HG03039 (cell line): ENCODE results near the gene SYNDIG1.

Experiments
- ATAC-seq: cut with Tn5 transposase; IDR thresholded peaks from one replicate; pipeline ENCODE4 v1.9.1; 2021; ENCODE audit warnings: mild to moderate bottlenecking, moderate library complexity; ENCODE audit not compliant: unreplicated experiment

Gene SYNDIG1

DNA sequence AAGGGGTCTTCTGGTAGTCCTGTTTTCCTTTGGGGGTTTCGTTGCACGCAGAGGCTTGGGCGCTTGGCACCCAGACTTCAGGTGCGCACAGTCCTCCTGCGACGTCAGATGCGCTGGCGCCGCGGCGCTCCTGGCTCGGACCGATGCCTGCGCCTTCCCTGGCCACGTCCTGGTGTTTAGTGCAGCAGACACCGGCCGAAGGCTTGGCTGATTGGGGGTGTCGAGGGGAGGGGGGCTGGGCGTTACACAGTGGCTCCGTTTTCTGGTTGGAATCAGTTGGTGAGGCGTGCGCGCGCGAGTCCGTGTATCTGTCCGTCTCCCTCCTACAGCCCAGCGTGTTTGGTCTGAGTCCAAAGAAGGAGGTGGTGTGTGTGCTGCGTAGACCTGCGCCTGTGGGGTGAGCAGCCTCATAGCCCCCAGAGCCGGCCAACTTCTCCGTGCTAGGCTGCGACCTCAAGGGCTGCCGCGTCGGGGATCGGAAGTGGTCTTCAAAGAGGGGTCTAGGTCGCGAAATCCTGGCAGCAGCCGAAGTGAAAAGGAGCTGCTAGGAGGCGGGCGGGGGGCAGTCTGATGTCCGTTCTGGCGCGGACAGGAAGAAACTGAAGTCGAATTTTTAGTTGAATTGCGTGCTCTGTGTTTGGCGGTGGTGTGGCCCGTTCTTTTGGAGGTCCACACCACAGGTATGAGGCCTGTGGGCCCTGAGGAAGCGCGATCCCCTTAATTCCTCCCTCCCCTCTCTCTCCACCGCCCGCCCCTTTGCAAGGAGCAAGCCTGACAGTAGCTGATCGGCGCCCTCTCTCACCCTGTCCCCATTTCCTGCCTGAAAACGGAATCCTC is 1.5 kb downstream of the SYNDIG1 start:
- ATAC-seq, result no peak

DNA sequence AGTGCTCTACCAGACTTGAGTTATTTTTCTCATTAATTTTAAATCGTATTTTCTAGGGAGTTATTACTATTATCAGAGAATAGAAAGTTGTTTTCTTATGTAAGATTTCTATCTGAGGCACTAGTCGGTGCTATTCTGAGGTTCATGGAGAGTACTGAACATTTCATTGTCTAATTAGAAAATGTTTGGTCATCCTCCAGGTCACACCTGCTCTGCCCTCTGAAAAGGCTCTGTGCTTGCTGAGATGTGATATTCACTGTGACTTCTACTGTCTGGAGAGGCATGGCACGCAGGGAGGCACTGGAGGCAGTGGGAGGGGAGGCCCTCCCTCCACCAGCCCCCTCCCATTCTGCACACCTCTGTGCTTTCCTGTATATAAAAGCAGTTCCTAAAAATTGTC is 3.0 kb downstream of the SYNDIG1 start:
- no peak for ATAC-seq

DNA sequence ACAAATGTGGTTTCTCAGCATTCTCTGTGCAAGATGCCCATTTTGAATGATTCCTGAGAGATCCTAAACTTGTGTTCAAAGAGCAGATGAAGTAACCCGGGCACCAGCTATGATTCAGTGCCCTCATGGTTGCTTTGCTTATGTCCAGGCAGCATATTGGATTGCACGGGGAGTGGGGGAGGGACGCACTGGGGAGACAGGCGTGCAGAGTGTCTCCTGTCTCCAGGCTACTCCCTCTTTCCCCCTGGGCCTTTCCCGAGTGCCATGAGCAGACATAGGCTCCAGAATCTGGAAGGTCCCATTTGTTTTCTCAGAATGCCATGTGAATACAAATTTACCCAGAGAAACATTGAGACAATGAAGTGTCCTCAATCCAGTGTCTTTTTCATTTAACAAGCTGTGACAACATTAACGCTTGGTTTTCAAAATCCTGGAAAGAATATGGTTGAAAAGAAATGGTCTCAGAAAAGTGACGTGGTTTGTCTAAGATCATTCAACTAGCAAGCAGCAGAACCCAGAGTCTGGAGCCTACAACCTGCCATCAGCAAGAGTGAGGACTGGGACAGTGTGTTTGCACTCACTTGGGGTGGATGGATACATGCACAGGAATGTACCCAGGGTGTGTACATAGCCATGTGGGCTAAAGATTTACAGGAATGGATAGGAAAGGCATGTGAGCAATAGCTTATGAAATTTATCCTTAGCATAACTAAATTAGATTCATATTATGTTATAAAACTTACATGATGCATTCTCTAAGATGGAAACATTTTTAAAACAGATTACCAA is 4.2 kb downstream of the SYNDIG1 start:
- ATAC-seq, result no peak

DNA sequence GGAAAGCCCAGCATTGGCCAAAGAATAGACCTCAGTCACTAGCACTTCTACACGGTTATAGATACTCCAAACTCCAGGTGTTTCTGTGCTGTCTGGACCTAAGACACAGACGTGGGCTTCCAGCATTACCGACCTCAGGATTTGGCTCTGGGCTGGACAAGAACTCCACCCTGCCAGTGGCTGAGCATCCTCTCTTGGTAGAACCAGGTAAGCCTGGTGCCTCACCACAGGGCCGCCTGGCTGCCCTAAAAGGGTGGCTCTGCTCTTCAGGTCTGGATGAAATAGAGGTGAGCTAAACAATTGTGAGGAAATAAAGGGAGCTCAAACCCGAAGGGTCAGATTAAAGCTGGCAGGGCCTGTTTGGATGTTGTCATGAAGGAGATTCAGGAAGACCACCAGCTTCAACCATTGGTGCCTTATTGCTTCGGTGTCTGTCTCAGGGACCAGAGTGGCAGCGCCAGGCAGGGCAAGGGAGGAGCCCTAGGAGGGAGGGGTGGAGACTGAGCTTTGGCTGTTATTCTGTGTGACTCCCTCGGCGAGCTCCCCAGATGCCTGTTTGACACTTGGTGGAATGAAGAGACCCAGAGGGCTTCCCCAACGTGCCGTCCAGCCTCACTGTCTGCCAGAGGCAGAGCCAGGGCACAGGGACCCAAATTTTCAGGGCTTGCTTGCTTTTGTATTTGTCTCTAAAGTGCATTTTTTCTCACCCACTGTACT is 8.6 kb downstream of the SYNDIG1 start:
- no peak for ATAC-seq

DNA sequence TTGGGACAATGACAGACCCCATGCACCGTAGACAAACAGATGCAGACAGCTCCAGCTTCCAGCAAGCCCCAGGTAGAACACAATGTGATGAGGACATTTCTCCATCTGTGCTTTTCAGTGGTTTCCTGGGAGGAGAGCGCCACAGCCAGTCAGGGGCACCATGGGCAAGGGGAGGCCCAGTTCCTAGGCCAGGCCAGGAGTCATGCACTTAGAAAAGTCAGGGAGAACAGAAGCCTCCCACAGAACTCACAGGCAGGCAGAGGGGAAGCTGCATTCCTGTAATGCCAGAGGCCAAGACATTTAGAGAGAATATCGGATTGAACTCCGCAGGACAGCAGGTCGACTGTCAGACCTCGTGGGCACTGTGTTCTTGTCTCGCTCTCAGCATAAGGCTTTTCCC is 9.2 kb downstream of the SYNDIG1 start:
- ATAC-seq, result no peak

DNA sequence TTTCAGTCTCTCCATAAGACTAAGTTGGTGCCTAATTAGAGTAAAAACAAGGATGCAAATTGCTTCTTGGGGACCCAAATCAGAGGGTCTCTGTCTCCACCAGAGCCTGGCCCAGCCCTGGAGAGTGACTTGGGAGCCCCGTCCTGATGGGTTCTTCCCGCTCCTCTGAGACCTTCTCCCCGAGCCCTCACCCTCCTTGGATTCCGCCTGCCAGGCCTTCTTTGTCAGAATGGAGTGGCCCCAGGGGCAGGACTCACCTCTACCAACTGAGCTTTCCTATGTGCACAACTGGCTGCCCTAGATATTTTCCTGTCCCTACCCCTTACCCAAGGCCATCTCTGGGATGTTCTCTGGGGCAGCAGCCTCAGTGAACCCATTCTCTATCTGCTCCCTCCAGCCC is 9.7 kb downstream of the SYNDIG1 start:
- ATAC-seq, result no peak

DNA sequence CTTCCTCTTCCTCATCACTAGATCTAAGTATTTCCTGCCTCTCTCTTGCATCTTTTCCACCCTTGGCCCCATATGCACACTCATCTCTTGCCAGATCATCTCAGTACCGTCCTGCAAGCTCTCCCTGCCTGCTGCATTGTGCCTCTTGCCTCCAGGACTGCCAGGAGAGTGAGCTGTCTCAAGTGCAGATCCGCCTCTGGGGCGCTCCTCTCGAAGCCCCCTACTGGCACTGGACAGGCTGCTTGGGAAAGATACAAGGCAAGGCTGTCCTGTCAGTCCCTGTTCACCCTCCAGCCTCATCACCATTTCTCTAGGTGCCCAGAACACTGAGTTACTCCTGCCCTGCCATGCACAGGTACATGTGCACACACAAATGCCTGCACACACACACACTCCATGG is 10.2 kb downstream of the SYNDIG1 start:
- ATAC-seq, result no peak

DNA sequence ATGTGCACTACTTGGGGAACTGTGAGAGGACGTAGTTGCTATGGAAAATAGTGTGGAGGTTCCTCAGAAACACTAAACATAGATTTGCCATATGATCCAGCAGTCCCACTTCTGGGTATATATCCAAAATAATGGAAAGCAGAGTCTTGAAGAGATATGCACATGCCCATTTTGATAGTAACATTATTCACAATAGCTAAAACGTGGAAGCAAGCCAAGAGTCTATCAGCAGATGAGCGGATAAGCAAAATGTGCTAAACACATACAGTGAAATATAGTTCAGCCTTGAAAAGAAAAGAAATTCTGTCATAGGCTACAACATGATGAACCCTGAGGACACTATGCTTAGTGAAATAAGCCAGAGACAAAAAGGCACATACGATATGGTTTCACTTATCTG is 11.1 kb downstream of the SYNDIG1 start:
- ATAC-seq, result no peak

DNA sequence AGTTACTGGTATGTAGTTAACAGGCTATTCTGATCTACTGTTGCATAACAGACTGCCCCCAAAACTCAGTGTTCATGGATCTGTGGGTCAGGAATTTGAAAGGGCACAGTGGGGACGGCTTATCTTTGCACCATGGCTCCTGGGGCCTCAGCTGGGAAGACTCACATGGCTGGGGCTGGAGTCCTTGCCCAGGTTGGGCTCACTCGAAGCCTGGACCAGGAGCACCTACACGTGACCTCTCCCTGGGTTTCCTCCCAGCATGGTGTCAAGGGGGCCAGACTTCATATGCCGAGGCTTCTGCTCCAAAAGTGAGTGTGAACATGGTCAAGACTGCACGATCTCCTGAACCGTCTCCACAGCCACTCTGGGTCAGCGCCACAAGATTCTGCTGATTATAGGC is 11.7 kb downstream of the SYNDIG1 start:
- ATAC-seq, result no peak

DNA sequence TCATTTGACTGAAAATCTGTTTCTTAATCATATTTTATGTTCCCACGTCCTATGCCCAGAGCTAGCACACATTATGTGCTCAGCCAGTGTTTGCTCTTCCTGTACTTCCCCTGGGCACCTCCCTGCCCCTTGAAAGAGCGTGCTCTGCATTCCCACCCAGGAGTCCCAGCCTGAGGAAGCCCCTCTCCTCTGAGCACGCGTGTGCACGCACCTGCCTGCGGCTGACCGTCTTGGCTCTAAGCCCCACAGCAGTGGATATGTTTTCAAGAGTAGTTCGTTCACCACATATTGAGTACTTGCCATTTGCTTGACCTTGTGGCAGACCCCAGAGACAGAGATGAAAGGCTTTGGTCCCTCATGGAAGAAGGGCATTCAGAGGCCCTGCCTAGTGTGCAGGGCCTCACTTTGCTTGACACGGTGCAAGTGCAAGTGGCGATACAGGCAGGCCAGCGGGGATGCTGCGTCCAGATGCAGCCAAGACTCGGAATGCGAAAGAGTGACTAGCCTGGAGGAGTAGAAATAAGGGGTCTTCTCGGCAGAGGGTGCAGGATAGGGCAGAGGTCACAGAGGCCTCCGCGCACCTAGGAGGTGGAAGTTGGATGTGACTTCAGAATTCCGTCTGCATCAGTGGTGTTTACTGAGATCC is 14.1 kb downstream of the SYNDIG1 start:
- ATAC-seq, result no peak

DNA sequence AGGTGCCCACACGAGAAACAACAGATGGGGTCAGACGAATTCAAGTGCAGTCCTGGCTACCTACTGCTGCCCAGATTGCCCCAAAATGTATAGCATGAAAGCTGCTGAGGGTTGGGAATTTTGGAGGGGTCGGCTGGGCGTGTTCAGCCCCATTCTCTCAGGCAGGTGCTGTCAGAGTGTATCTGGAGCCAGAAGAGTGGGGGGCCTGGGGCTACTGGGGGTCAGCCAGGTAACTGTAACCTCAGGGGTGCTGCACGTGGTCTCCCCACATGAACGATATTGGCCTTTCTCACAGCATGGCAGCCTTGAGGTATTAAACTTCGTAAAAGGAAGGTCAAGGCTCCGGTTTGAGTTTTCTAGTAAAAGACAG is 14.6 kb downstream of the SYNDIG1 start:
- ATAC-seq, result no peak

DNA sequence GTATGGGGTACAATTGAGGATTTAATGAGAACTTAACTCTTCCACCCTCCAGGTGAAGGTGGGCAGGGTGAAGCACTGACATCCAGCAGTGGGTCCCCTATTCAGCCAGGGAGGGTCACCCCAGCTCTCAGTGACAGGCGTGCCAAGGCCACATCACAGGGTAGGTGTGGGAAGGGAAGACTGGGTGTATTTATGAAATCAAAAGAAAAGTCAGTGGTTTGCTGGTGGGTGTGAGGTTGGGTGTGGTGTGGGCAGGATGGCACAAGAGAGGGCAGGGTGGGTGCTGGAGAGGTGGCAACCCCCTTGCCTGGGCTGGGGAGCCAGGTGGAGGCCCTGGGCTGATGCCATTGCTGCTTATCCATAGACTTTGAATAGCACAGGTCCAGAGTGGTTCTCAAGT is 16.6 kb downstream of the SYNDIG1 start:
- ATAC-seq, result no peak

DNA sequence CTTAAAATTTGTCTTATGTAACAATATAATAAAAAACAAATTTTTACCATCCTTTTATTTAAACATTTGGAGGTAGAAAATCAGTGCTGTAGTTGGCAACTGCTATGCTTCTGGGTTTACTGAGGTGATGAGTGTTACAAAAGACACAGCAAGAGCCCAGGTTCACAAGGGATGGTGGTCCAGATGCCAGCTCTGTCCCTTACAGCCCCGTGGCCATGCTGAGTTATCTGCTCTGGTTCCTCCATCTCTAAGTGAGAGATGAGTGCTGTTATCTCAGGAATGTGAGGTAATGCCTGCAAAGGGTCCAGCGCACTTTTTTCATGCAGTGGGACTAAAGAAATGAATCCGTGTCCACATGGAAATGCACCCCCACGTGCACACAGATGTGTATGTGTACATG is 17.8 kb downstream of the SYNDIG1 start:
- no peak for ATAC-seq

DNA sequence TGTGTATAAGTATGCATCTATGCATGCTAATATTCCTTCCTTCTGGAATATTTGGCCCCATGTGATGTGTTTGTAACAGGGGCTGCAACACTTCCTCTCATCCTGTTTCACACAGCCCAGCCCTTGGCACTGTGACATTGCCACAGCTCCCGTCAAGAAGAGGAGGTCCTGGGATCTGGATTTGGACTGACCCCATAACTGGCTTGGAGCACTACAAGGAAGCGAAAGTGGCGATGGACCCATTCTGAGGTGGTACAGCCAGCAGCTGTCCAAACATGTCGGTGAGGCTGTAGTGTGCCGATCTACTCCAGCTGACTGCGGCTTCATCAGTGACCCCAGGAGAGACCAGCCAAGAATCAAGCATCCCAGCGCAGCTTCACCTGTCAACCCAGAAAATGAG is 18.2 kb downstream of the SYNDIG1 start:
- no peak for ATAC-seq

DNA sequence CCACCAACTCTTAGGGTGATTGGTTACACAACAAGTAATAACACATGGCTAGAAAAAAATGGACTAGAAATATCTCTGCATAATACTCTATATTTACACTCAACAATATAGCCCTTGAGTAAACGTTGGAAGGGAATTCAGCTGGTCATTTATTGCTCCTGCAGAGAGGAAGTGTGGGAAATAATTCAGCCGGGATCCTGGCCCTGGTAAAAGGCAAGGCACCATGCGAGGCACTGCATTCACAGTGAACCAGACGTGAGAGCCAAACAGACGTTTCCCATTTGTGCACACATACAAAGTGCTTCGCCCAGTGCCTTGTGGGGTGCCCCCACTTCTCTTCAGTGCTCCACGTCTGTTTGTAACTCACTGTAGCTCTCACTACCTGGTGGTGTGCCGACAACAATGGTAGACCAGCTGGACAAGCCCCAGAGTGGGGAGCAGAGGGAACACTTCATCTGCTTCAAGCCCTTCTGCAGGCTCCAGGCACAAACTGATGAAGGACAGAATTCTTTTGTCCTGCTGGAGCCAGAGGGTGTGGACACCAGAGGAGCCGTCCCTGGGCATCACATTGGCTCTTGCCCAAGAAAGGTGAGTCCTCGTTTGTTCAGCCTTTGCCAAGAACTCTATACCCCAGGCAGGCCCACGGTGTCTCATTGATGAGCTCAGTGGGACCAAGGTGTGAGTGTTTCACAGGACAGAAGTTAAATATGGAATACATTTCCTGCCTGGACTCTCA is 18.8 kb downstream of the SYNDIG1 start:
- ATAC-seq, result no peak

DNA sequence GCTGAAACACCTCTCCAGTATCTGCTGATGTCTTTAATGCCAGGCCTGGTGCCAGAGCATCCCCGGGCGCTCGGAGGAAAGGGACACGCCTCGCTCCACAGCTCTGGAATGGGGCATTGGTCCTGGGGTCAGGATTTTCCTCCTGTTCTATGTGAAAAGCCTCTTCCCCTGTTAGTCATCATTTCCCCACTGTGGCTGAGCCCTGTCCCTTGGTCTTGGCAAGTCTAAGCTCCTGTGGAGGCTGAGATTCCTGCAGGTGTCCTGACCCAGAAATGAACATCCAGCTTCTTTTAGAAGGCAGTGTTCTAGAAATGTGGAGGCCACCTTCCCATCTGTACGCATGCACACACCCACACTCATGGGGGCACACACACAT is 19.4 kb downstream of the SYNDIG1 start:
- ATAC-seq, result no peak

DNA sequence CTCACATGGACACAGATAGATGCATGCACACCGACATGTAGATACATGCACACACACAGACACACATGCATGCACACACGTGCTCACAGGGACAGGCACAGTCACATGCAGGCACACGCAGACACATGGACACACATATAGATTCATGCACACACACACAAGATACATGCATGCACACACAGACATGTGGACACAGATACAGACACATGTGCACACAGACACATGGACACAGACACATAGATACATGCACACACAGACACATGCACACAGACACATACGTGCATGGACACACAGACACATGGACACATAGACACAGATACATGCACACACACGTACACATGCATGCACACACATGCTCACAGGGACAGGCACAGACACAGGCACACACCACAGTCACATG is 19.8 kb downstream of the SYNDIG1 start:
- ATAC-seq, result no peak

DNA sequence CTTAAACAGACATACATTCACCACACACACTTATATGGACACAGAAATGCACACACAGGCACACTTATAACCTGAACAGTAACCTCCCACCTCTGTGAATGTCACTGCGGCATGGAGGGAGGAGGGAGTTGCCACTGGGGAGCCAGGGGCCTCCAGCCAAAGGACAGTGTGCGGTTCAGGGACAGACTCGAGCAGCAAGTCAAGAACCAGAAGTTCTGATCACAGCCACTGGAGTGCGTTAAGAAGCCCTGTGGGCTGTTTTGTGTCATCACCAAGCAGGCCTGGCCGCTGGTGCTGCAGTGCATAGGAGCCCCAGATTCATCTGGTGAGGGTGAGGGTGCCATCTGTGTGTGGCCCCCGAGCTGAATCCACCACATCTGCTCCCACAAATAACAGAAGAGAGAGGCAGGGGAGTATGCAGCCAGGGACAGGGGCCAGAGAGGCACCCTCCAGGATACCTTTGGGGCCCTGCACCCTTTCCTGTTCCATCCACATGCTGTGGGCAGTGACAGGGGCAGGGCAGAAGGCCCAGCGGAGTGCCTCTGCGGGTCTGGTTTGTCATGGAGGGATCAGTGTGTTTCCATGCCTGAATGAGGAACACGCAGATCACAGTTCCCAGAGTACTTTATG is 20.3 kb downstream of the SYNDIG1 start:
- ATAC-seq, result no peak

DNA sequence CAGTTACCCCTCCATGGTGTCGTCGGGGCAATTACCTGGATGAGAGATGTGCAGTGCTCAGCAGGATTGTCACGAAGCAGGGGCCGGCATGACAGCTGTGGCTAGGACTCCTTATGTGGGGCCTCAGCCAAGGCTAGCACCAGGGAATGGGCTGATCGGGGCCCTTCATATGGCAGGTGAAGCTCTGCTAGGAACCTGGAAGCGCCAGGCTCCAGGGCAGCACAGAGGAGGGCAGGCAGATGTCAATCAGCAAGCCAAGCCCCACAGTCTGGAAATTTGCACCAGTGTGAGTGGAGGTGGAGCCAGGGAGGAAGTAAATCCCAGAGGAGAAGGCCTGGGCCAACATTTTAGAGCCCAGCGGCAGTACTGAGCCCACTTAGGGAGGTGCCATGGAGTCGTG is 21.2 kb downstream of the SYNDIG1 start:
- ATAC-seq, result no peak

DNA sequence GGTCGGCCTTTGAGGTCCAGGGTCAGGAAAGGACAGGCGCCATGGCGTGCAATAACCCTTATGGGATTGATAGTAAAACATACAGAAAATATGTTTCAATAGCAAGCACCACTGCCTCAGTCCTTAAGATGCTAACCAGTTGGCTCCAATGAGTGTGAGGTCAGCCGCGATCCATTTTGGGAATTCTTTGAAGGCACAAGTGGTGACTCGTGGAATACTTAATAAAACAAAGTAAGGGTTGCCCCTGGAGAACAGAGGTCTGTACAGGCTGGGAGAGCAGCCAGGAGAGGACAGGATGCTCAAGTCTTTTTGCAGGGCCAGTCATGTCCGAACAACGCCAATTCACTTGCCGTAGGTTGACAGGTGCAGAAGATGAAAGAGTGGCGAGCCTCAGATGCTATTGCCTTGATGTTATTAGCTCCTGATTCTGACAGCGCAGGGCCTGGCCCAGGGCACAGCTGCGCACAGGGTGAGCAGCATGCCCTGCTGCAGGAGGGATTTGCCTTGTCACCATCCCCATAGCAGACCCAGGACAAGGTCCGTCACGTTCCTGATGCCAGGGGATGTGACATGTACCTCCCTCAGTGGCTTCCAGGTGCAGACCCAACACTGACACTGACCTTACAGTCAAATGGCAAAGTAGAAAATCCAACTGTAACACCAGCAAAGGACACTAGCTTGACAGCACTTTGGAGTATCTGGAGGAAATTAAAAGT is 21.8 kb downstream of the SYNDIG1 start:
- no peak for ATAC-seq
